ENCODE data around the gene KCNIP1.
A peak's percentile ranks its signal among the peaks of the same experiment; 100 is the strongest.

Gene KCNIP1

GRCh38 chr5:170503990-170504596 lies at the start of gene KCNIP1:
Gene KCNIP1 (plus strand): TSS chr5:170504020.
- no peak within 1 kb of the TSS for H3K4me3 ChIP-seq (ENCODE audit: low read depth, low read length)
- DNase-seq (ENCODE audit: low read depth): no peak
- TF ChIP-seq, protein P1, sequence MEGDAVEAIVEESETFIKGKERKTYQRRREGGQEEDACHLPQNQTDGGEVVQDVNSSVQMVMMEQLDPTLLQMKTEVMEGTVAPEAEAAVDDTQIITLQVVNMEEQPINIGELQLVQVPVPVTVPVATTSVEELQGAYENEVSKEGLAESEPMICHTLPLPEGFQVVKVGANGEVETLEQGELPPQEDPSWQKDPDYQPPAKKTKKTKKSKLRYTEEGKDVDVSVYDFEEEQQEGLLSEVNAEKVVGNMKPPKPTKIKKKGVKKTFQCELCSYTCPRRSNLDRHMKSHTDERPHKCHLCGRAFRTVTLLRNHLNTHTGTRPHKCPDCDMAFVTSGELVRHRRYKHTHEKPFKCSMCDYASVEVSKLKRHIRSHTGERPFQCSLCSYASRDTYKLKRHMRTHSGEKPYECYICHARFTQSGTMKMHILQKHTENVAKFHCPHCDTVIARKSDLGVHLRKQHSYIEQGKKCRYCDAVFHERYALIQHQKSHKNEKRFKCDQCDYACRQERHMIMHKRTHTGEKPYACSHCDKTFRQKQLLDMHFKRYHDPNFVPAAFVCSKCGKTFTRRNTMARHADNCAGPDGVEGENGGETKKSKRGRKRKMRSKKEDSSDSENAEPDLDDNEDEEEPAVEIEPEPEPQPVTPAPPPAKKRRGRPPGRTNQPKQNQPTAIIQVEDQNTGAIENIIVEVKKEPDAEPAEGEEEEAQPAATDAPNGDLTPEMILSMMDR (IDR thresholded peaks at IDR 0.05; ENCODE audit: insufficient read depth, low read depth, low read length, missing control alignments): no peak

DNA sequence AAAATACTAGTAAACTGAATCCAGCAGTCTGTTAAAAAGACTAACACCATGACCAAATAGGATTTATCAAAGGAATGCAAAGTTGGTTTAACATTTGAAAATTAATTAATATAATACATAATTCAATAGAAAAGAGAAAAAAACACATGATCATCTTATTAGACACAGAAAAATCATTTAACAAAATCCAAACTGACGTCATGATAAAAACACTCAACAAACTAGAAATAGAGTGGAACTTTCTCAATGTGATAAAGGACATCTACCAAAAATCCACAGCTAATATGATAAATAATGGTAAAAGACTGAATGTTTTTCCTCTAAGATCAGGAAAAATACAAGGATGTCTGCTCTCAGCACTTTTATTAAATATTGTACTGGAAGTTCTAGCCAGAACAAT lies 40.4 kb upstream of the KCNIP1 start:
- TF ChIP-seq, protein P1 (IDR thresholded peaks at IDR 0.05; ENCODE audit: insufficient read depth, low read depth, low read length, missing control alignments): no peak
- no peak for DNase-seq (ENCODE audit: low read depth)

GRCh38 chr5:170464280-170465127 lies 39.3 kb upstream of the KCNIP1 start:
- H3K4me3 ChIP-seq (ENCODE audit: low read depth, low read length): no peak overlapping the region
- no peak for DNase-seq (ENCODE audit: low read depth)
- TF ChIP-seq, protein P1 (IDR thresholded peaks at IDR 0.05; ENCODE audit: insufficient read depth, low read depth, low read length, missing control alignments): no peak

More for the DNA sequence above, 40.4 kb upstream of the KCNIP1 start:
- H3K4me3 ChIP-seq (ENCODE audit: low read depth, low read length): no peak overlapping the region

- H3K4me3 ChIP-seq (ENCODE audit: low read depth, low read length): no peak overlapping the region
- DNase-seq (ENCODE audit: low read depth): no peak
- TF ChIP-seq, protein P1 (IDR thresholded peaks at IDR 0.05; ENCODE audit: insufficient read depth, low read depth, low read length, missing control alignments): no peak
Observed at GRCh38 chr5:170466553-170466952, 37.3 kb upstream of the KCNIP1 start.

GRCh38 chr5:170466988-170467707 lies 36.7 kb upstream of the KCNIP1 start:
- peak; percentile 11 for DNase-seq (ENCODE audit: low read depth)

GRCh38 chr5:170468633-170469285 lies 35.1 kb upstream of the KCNIP1 start:
- DNase-seq (ENCODE audit: low read depth): no peak
- TF ChIP-seq, protein P1 (IDR thresholded peaks at IDR 0.05; ENCODE audit: insufficient read depth, low read depth, low read length, missing control alignments): no peak
- no peak overlapping the region for H3K4me3 ChIP-seq (ENCODE audit: low read depth, low read length)

More at GRCh38 chr5:170466988-170467707, 36.7 kb upstream of the KCNIP1 start:
- TF ChIP-seq, protein P1 (IDR thresholded peaks at IDR 0.05; ENCODE audit: insufficient read depth, low read depth, low read length, missing control alignments): no peak
- H3K4me3 ChIP-seq (ENCODE audit: low read depth, low read length): no peak overlapping the region

All from GM12865 (cell line).